Stomach (tissue), 4 donors: ENCODE results near the gene UTS2B.

Source experiments
- CTCF ChIP-seq, 7 experiments: fragments of 450-650 bp in 4 of 7; fragments of 200-600 bp in 3 of 7; sonication (generic) in 3 of 7; IDR thresholded peaks; one replicate each; pipeline ENCODE4 v1.5.1; 2016 to 2019; ENCODE audit warnings: antibody characterized with exemption in 7 of 7, control low read depth in 2 of 7, mild to moderate bottlenecking in 1 of 7
- POLR2A ChIP-seq, 4 donors: fragments of 450-650 bp; IDR thresholded peaks; one replicate each; pipeline ENCODE4 v1.6.1; 2016; ENCODE audit warnings: antibody characterized with exemption in 4 of 4, control low read depth in 2 of 4, mild to moderate bottlenecking in 1 of 4, moderate library complexity in 1 of 4

- TF ChIP-seq CTCF (IDR thresholded peaks at IDR 0.05), result no peak
- TF ChIP-seq POLR2A (IDR thresholded peaks at IDR 0.05), result no peak
Measured at GRCh38 chr3:191343115-191343514, 12.8 kb upstream of the UTS2B start.
